IPS-NIHi7 (cell line): ENCODE results near the gene CDK17.
"Not testable (repeated sequence)": the region's sequence is repeated elsewhere in the genome, so short reads cannot be mapped to it uniquely, and the experiment has no call there.

Source experiments
- DNase-seq: peaks from one replicate; pipeline ENCODE4 v3.0.0; 2012; ENCODE audit warnings: mixed read lengths; ENCODE audit errors: extremely low spot score

CDK17 gene

GRCh38 chr12:96315741-96316481 is 84.3 kb downstream of the CDK17 start:
- DNase-seq, result not testable (repeated sequence)

GRCh38 chr12:96314723-96315122 is 85.5 kb downstream of the CDK17 start:
- no peak for DNase-seq

- DNase-seq, result no peak
Measured at GRCh38 chr12:96313606-96314005, 86.6 kb downstream of the CDK17 start.

- DNase-seq, result no peak
Measured at GRCh38 chr12:96311191-96311590, 89.0 kb downstream of the CDK17 start.

- no peak for DNase-seq
Measured at GRCh38 chr12:96310067-96310466, 90.2 kb downstream of the CDK17 start.

GRCh38 chr12:96308881-96309280 is 91.4 kb downstream of the CDK17 start:
- no peak for DNase-seq

- DNase-seq, result no peak
Measured at GRCh38 chr12:96305665-96306064, 94.6 kb downstream of the CDK17 start.

- no peak for DNase-seq
Measured at GRCh38 chr12:96303653-96304052, 96.6 kb downstream of the CDK17 start.

GRCh38 chr12:96302687-96303310 is 97.4 kb downstream of the CDK17 start:
- DNase-seq, result no peak

- DNase-seq, result no peak
Measured at GRCh38 chr12:96301732-96302131, 98.5 kb downstream of the CDK17 start.

- DNase-seq, result no peak
Measured at GRCh38 chr12:96300064-96300463, 100.2 kb downstream of the CDK17 start.

GRCh38 chr12:96297504-96297903 is 102.7 kb downstream of the CDK17 start:
- no peak for DNase-seq

- no peak for DNase-seq
Measured at GRCh38 chr12:96295532-96296160, 104.6 kb downstream of the CDK17 start.

GRCh38 chr12:96294831-96295230 is 105.4 kb downstream of the CDK17 start:
- no peak for DNase-seq

GRCh38 chr12:96293093-96293492 is 107.1 kb downstream of the CDK17 start:
- no peak for DNase-seq

- no peak for DNase-seq
Measured at GRCh38 chr12:96289067-96289466, 111.2 kb downstream of the CDK17 start.

GRCh38 chr12:96285158-96285557 is 115.1 kb downstream of the CDK17 start:
- DNase-seq, result no peak

- DNase-seq, result no peak
Measured at GRCh38 chr12:96274331-96274730, 125.9 kb downstream of the CDK17 start.

GRCh38 chr12:96271469-96272199 is 128.6 kb downstream of the CDK17 start:
- no peak for DNase-seq

GRCh38 chr12:96266238-96266637 is 134.0 kb downstream of the CDK17 start:
- no peak for DNase-seq

- no peak for DNase-seq
Measured at GRCh38 chr12:96265836-96266235, 134.4 kb downstream of the CDK17 start.

- DNase-seq, result no peak
Measured at GRCh38 chr12:96265400-96265799, 134.8 kb downstream of the CDK17 start.
